ENCODE data around the gene CTNND2. TPM values are rescaled to one million over a fixed set of nuclear protein-coding genes. Genes with fewer than 3 reads are reported as not detected.

The CTNND2 gene
- total RNA-seq, 2 experiments from 2014 or later = 0.20 TPM; not detected in 1

DNA sequence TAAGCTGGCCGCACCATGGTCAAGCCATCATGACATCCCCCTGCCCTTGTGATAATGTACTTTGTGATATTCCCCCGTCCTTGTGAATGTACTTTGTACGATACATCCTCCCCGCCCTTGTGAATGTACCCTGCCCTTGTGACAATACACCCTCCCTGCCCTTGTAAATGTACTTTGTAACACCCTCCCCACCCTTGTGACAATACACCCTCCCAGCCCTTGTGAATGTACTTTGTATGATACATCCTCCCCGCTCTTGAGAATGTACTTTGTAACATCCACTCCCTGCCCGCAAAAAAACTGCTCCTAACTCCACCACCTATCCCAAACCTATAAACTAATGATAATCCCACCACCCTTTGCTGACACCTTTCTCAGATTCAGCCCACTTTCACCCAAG, 313.8 kb downstream of the CTNND2 start:
- Mint-ChIP-seq H3K4me1 (ENCODE audit: low read depth) (no peaks in the 10 kb centered on the region), H3K4me3 (no peak overlapping the region), H3K9me3 (no peaks in the 10 kb centered on the region), H3K36me3 (ENCODE audit: low read depth) (no peaks in the 10 kb centered on the region), H3K27ac (no peak overlapping the region), H3K27me3 (peaks cover 4% of the 10 kb centered on the region)
- no peaks in the 10 kb centered on the region for H3K4me1 ChIP-seq (ENCODE audit: insufficient read depth, low read length)
- ChIA-PET CTCF (no interaction called here), POLR2A (no interaction called here)
- H3K4me3 ChIP-seq (ENCODE audit: low read length) = no peak overlapping the region
- ATAC-seq (ENCODE audit: poor library complexity) (no peak), DNase-seq (no peak)
- H3K9me3 ChIP-seq (ENCODE audit: control insufficient read depth in 1 of 2, insufficient read depth in 1 of 2, low read length in 2 of 2) = peaks cover 0 to 9% of the 10 kb centered on the region in 2 experiments
- no peaks in the 10 kb centered on the region for H3K36me3 ChIP-seq (ENCODE audit: insufficient read depth, low read length)
- no peak for TF ChIP-seq CTCF (IDR thresholded peaks at IDR 0.05)
- no peak overlapping the region for H3K27ac ChIP-seq (ENCODE audit: low read depth in 1 of 2, low read length in 2 of 2)
- H3K27me3 ChIP-seq (ENCODE audit: control insufficient read depth in 1 of 2, insufficient read depth in 2 of 2, low read length in 2 of 2) = no peaks in the 10 kb centered on the region
- intact Hi-C loops (cut with DNase I, micrococcal nuclease) = no loop called here

DNA sequence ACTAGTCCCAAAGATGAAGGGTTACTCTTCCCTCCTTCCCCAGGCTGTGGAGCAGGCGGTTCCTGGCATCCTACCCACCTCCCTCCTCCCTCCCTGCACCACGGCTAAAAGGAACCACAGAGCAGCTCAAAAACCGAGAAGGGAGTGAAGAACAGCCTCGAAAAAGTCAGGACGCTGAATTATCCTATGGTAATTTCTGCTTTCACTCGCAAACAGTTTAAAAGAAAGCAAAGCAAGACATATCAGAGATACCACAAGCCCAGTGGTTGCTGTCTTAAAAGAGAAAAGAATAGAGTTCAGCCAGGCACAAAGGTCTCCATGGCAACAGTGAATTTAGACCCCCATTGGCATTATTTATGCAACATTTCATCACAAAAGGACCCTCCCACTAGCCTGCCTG, 315.4 kb downstream of the CTNND2 start:
- no peak for ATAC-seq (ENCODE audit: poor library complexity)

GRCh38 chr5:11584017-11584416, 320.2 kb downstream of the CTNND2 start:
- no peaks in the 10 kb centered on the region for H3K27me3 ChIP-seq (ENCODE audit: control insufficient read depth in 1 of 2, insufficient read depth in 2 of 2, low read length in 2 of 2)
- no peaks in the 10 kb centered on the region for H3K36me3 ChIP-seq (ENCODE audit: insufficient read depth, low read length)
- H3K4me1 Mint-ChIP-seq (ENCODE audit: low read depth) = no peaks in the 10 kb centered on the region
- ChIA-PET CTCF (no interaction called here), POLR2A (no interaction called here)
- H3K4me3 ChIP-seq (ENCODE audit: low read length) = no peak overlapping the region
- DNase-seq (no peak), ATAC-seq (ENCODE audit: poor library complexity) (no peak)
- H3K9me3 ChIP-seq (ENCODE audit: control insufficient read depth in 1 of 2, insufficient read depth in 1 of 2, low read length in 2 of 2) = no peaks in the 10 kb centered on the region
- no peak overlapping the region for H3K27ac Mint-ChIP-seq
- H3K9me3 Mint-ChIP-seq = no peaks in the 10 kb centered on the region
- H3K36me3 Mint-ChIP-seq (ENCODE audit: low read depth) = no peaks in the 10 kb centered on the region
- intact Hi-C loops (cut with DNase I, micrococcal nuclease) = no loop called here
- H3K27ac ChIP-seq (ENCODE audit: low read depth in 1 of 2, low read length in 2 of 2) = no peak overlapping the region
- no peaks in the 10 kb centered on the region for H3K4me1 ChIP-seq (ENCODE audit: insufficient read depth, low read length)
- H3K27me3 Mint-ChIP-seq = peaks cover 8% of the 10 kb centered on the region
- no peak for TF ChIP-seq CTCF (IDR thresholded peaks at IDR 0.05)
- H3K4me3 Mint-ChIP-seq = no peak overlapping the region

More for the DNA sequence above, 315.4 kb downstream of the CTNND2 start:
- H3K36me3 ChIP-seq (ENCODE audit: insufficient read depth, low read length) = no peaks in the 10 kb centered on the region
- Mint-ChIP-seq H3K9me3 (no peaks in the 10 kb centered on the region), H3K27me3 (peaks cover 4% of the 10 kb centered on the region), H3K27ac (no peak overlapping the region), H3K4me3 (no peak overlapping the region), H3K36me3 (ENCODE audit: low read depth) (no peaks in the 10 kb centered on the region), H3K4me1 (ENCODE audit: low read depth) (no peaks in the 10 kb centered on the region)
- peaks cover 0 to 9% of the 10 kb centered on the region in 2 experiments for H3K9me3 ChIP-seq (ENCODE audit: control insufficient read depth in 1 of 2, insufficient read depth in 1 of 2, low read length in 2 of 2)
- intact Hi-C loops (cut with DNase I, micrococcal nuclease) = no loop called here
- no peak for DNase-seq
- H3K27ac ChIP-seq (ENCODE audit: low read depth in 1 of 2, low read length in 2 of 2) = no peak overlapping the region
- no peak for TF ChIP-seq CTCF (IDR thresholded peaks at IDR 0.05)
- H3K27me3 ChIP-seq (ENCODE audit: control insufficient read depth in 1 of 2, insufficient read depth in 2 of 2, low read length in 2 of 2) = no peaks in the 10 kb centered on the region
- H3K4me1 ChIP-seq (ENCODE audit: insufficient read depth, low read length) = no peaks in the 10 kb centered on the region
- POLR2A ChIA-PET = no interaction called here
- H3K4me3 ChIP-seq (ENCODE audit: low read length) = no peak overlapping the region
- CTCF ChIA-PET = no interaction called here

All from CD4-positive, alpha-beta T cell (primary cell).